Measurements from ENCODE around the gene RFC1.
"Not testable (repeated sequence)": the region's sequence is repeated elsewhere in the genome, so short reads cannot be mapped to it uniquely, and the experiment has no call there.

RFC1 gene

GRCh38 chr4:39304651-39305050 is 61.5 kb downstream of the RFC1 start:
- Histone ChIP-seq H3K9ac (ENCODE audit: low read depth, low read length) (no peak overlapping the region), H3K9me3 (ENCODE audit: control insufficient read depth, insufficient read depth, low read length) (no peaks in the 10 kb centered on the region), H3K4me1 (ENCODE audit: insufficient read depth, low read length) (no peaks in the 10 kb centered on the region), H3K36me3 (ENCODE audit: insufficient read depth, low read length) (peaks cover 5% of the 10 kb centered on the region)

GRCh38 chr4:39303871-39304270 is 62.3 kb downstream of the RFC1 start:
- no peaks in the 10 kb centered on the region for H3K4me1 ChIP-seq (ENCODE audit: insufficient read depth, low read length)
- no peaks in the 10 kb centered on the region for H3K9me3 ChIP-seq (ENCODE audit: control insufficient read depth, insufficient read depth, low read length)
- no peak overlapping the region for H3K9ac ChIP-seq (ENCODE audit: low read depth, low read length)
- peaks cover 5% of the 10 kb centered on the region for H3K36me3 ChIP-seq (ENCODE audit: insufficient read depth, low read length)

GRCh38 chr4:39302901-39303300 is 63.3 kb downstream of the RFC1 start:
- no peaks in the 10 kb centered on the region for H3K9me3 ChIP-seq (ENCODE audit: control insufficient read depth, insufficient read depth, low read length)
- no peaks in the 10 kb centered on the region for H3K4me1 ChIP-seq (ENCODE audit: insufficient read depth, low read length)
- peaks cover 5% of the 10 kb centered on the region; the same call in 1 of the 2 replicates for H3K36me3 ChIP-seq (ENCODE audit: insufficient read depth, low read length)
- H3K9ac ChIP-seq (ENCODE audit: low read depth, low read length) = no peak overlapping the region

- H3K9ac ChIP-seq (ENCODE audit: low read depth, low read length) = no peak overlapping the region
- H3K4me1 ChIP-seq (ENCODE audit: insufficient read depth, low read length) = no peaks in the 10 kb centered on the region
- H3K9me3 ChIP-seq (ENCODE audit: control insufficient read depth, insufficient read depth, low read length) = no peaks in the 10 kb centered on the region
- H3K36me3 ChIP-seq (ENCODE audit: insufficient read depth, low read length) = peaks cover 9% of the 10 kb centered on the region; the same call in 1 of the 2 replicates
Observed at GRCh38 chr4:39295784-39296183, 70.4 kb downstream of the RFC1 start.

- H3K36me3 ChIP-seq (ENCODE audit: insufficient read depth, low read length) = peaks cover 26% of the 10 kb centered on the region
- not testable (repeated sequence) for H3K9ac ChIP-seq (ENCODE audit: low read depth, low read length); H3K4me1 ChIP-seq (ENCODE audit: insufficient read depth, low read length); H3K9me3 ChIP-seq (ENCODE audit: control insufficient read depth, insufficient read depth, low read length)
Observed at GRCh38 chr4:39292433-39292832, 73.7 kb downstream of the RFC1 start.

- 0 out of 2 replicates have a peak, but pooled peaks cover 8% of the 10 kb centered on the region for H3K4me1 ChIP-seq (ENCODE audit: insufficient read depth, low read length)
- peaks cover 26% of the 10 kb centered on the region for H3K36me3 ChIP-seq (ENCODE audit: insufficient read depth, low read length)
- H3K9ac ChIP-seq (ENCODE audit: low read depth, low read length) = no peak overlapping the region
- H3K9me3 ChIP-seq (ENCODE audit: control insufficient read depth, insufficient read depth, low read length) = no peaks in the 10 kb centered on the region
Observed at GRCh38 chr4:39291686-39292085, 74.5 kb downstream of the RFC1 start.

GRCh38 chr4:39287223-39287622 is 78.9 kb downstream of the RFC1 start:
- H3K9me3 ChIP-seq (ENCODE audit: control insufficient read depth, insufficient read depth, low read length) = no peaks in the 10 kb centered on the region
- H3K36me3 ChIP-seq (ENCODE audit: insufficient read depth, low read length) = peaks cover 20% of the 10 kb centered on the region
- H3K4me1 ChIP-seq (ENCODE audit: insufficient read depth, low read length) = 0 out of 2 replicates have a peak, but pooled peaks cover 8% of the 10 kb centered on the region
- H3K9ac ChIP-seq (ENCODE audit: low read depth, low read length) = no peak overlapping the region

- H3K9ac ChIP-seq (ENCODE audit: low read depth, low read length) = no peak overlapping the region
- H3K9me3 ChIP-seq (ENCODE audit: control insufficient read depth, insufficient read depth, low read length) = 0 out of 2 replicates have a peak, but pooled peaks cover 2% of the 10 kb centered on the region
- 0 out of 2 replicates have a peak, but pooled peaks cover 8% of the 10 kb centered on the region for H3K4me1 ChIP-seq (ENCODE audit: insufficient read depth, low read length)
- H3K36me3 ChIP-seq (ENCODE audit: insufficient read depth, low read length) = peaks cover 17% of the 10 kb centered on the region
Observed at GRCh38 chr4:39286263-39286662, 79.9 kb downstream of the RFC1 start.

GRCh38 chr4:39285853-39286252 is 80.3 kb downstream of the RFC1 start:
- H3K36me3 ChIP-seq (ENCODE audit: insufficient read depth, low read length) = peaks cover 17% of the 10 kb centered on the region
- no peak overlapping the region for H3K9ac ChIP-seq (ENCODE audit: low read depth, low read length)
- 0 out of 2 replicates have a peak, but pooled peaks cover 2% of the 10 kb centered on the region for H3K9me3 ChIP-seq (ENCODE audit: control insufficient read depth, insufficient read depth, low read length)
- H3K4me1 ChIP-seq (ENCODE audit: insufficient read depth, low read length) = 0 out of 2 replicates have a peak, but pooled peaks cover 8% of the 10 kb centered on the region

GRCh38 chr4:39285111-39285795 is 80.9 kb downstream of the RFC1 start:
- Histone ChIP-seq H3K9ac (ENCODE audit: low read depth, low read length) (no peak overlapping the region), H3K9me3 (ENCODE audit: control insufficient read depth, insufficient read depth, low read length) (0 out of 2 replicates have a peak, but pooled peaks cover 2% of the 10 kb centered on the region), H3K36me3 (ENCODE audit: insufficient read depth, low read length) (peaks cover 17% of the 10 kb centered on the region), H3K4me1 (ENCODE audit: insufficient read depth, low read length) (0 out of 2 replicates have a peak, but pooled peaks cover 8% of the 10 kb centered on the region)

- Histone ChIP-seq H3K9me3 (ENCODE audit: control insufficient read depth, insufficient read depth, low read length) (0 out of 2 replicates have a peak, but pooled peaks cover 2% of the 10 kb centered on the region), H3K9ac (ENCODE audit: low read depth, low read length) (no peak overlapping the region), H3K4me1 (ENCODE audit: insufficient read depth, low read length) (no peaks in the 10 kb centered on the region), H3K36me3 (ENCODE audit: insufficient read depth, low read length) (no peaks in the 10 kb centered on the region)
Observed at GRCh38 chr4:39280770-39281169, 85.4 kb downstream of the RFC1 start.

GRCh38 chr4:39279416-39279815 is 86.7 kb downstream of the RFC1 start:
- H3K9me3 ChIP-seq (ENCODE audit: control insufficient read depth, insufficient read depth, low read length) = 0 out of 2 replicates have a peak, but pooled peaks cover 2% of the 10 kb centered on the region
- no peak overlapping the region for H3K9ac ChIP-seq (ENCODE audit: low read depth, low read length)
- H3K36me3 ChIP-seq (ENCODE audit: insufficient read depth, low read length) = no peaks in the 10 kb centered on the region
- H3K4me1 ChIP-seq (ENCODE audit: insufficient read depth, low read length) = no peaks in the 10 kb centered on the region

- H3K9me3 ChIP-seq (ENCODE audit: control insufficient read depth, insufficient read depth, low read length) = 0 out of 2 replicates have a peak, but pooled peaks cover 2% of the 10 kb centered on the region
- H3K4me1 ChIP-seq (ENCODE audit: insufficient read depth, low read length) = no peaks in the 10 kb centered on the region
- H3K36me3 ChIP-seq (ENCODE audit: insufficient read depth, low read length) = no peaks in the 10 kb centered on the region
- no peak overlapping the region for H3K9ac ChIP-seq (ENCODE audit: low read depth, low read length)
Observed at GRCh38 chr4:39278476-39278875, 87.7 kb downstream of the RFC1 start.

GRCh38 chr4:39277661-39278060 is 88.5 kb downstream of the RFC1 start:
- not testable (repeated sequence) for H3K4me1 ChIP-seq (ENCODE audit: insufficient read depth, low read length); H3K9ac ChIP-seq (ENCODE audit: low read depth, low read length); H3K36me3 ChIP-seq (ENCODE audit: insufficient read depth, low read length); H3K9me3 ChIP-seq (ENCODE audit: control insufficient read depth, insufficient read depth, low read length)

- H3K36me3 ChIP-seq (ENCODE audit: insufficient read depth, low read length) = no peaks in the 10 kb centered on the region
- H3K9me3 ChIP-seq (ENCODE audit: control insufficient read depth, insufficient read depth, low read length) = no peaks in the 10 kb centered on the region
- H3K4me1 ChIP-seq (ENCODE audit: insufficient read depth, low read length) = no peaks in the 10 kb centered on the region
- H3K9ac ChIP-seq (ENCODE audit: low read depth, low read length) = no peak overlapping the region
Observed at GRCh38 chr4:39274503-39274902, 91.7 kb downstream of the RFC1 start.
